Left lung (tissue), 10 donors: Measurements from ENCODE around the gene P2RX2. TPM values are rescaled to one million over a fixed set of nuclear protein-coding genes. Genes with fewer than 3 reads are reported as not detected.

Source experiments
- ATAC-seq: fragments of 200-7000 bp; cut with Tn5 transposase; one replicate; pipeline ENCODE4 v1.9.1; 2020; ENCODE audit warnings: moderate library complexity
- DNase-seq, 4 donors: peaks; one replicate each; pipeline ENCODE4 v3.0.0-alpha.2; 2013 to 2020
- H3K27ac ChIP-seq, 2 donors: fragments of 200-600 bp; sonication (generic) in 1 of 2; one replicate each; pipeline versions ENCODE4 v1.5.0 to v1.8.0; 2020 to 2021
- H3K27me3 ChIP-seq, 2 donors: fragments of 200-600 bp; sonication (generic) in 1 of 2; one replicate each; pipeline versions ENCODE4 v1.5.0 to v1.8.0; 2020 to 2021
- H3K36me3 ChIP-seq, 2 donors: fragments of 200-600 bp; sonication (generic) in 1 of 2; one replicate each; pipeline versions ENCODE4 v1.5.0 to v1.8.0; 2020 to 2021
- H3K4me1 ChIP-seq, 2 donors: fragments of 200-600 bp; one replicate each; pipeline ENCODE4 v1.8.0; 2021
- H3K4me3 ChIP-seq, 2 donors: fragments of 200-600 bp; sonication (generic) in 1 of 2; one replicate each; pipeline versions ENCODE4 v1.5.0 to v1.8.0; 2020 to 2021; ENCODE audit warnings: mild to moderate bottlenecking in 1 of 2
- H3K9me3 ChIP-seq, 2 donors: fragments of 200-600 bp; sonication (generic) in 1 of 2; one replicate each; pipeline versions ENCODE4 v1.5.0 to v1.8.0; 2020 to 2021
- CTCF ChIP-seq, 2 donors: fragments of 200-600 bp; sonication (generic) in 1 of 2; IDR thresholded peaks; one replicate each; pipeline versions ENCODE4 v1.5.0 to v1.8.0; 2021; ENCODE audit warnings: antibody characterized with exemption in 2 of 2
- intact Hi-C, 2 donors: fragments of 100-400 bp; cut with DNase I; formaldehyde crosslinking; loops; one replicate each; pipeline versions ENCODE4 v1.11.2 to v1.14.2; 2022
- polyA plus RNA-seq, 6 donors: library from polyadenylated mRNA; unstranded; fragments of 120-200 nt; gene quantifications; one replicate each; pipeline ENCODE4 v1.2.1, GENCODE V29; 2013; ENCODE audit not compliant: insufficient read length in 6 of 6
- total RNA-seq, 2 donors: library from RNA; stranded (reverse); fragmentation: NEBNext Ultra II Directional; extraction: Animal tissue kit (Norgen Biotek cat#: 25700); gene quantifications; one replicate each; pipeline ENCODE4 v1.2.1, GENCODE V29; 2021
- donor health status: DM: no; HTN: yes; CAD: no.
- donor health status: DM: no; HTN: no; CAD: no.

Gene P2RX2
- total and polyA plus RNA-seq, 8 donors, result 4.2 to 10.9 (median 5.3) TPM; not detected in 2

- Histone ChIP-seq H3K27me3 (peaks cover 29 to 48% of the 10 kb centered on the region in 2 donors), H3K36me3 (peaks cover 0 to 28% of the 10 kb centered on the region in 2 donors), H3K4me3 (no peak overlapping the region), H3K27ac (no peak overlapping the region), H3K4me1 (peaks cover 2 to 4% of the 10 kb centered on the region in 2 donors), H3K9me3 (peaks cover 0 to 5% of the 10 kb centered on the region in 2 donors)
- TF ChIP-seq CTCF (IDR thresholded peaks at IDR 0.05), result no peak
- DNase-seq, result peak in 1 of 4 donors; percentile 60
- intact Hi-C loops, result no loop called here
- ATAC-seq, result no peak
Observed at GRCh38 chr12:132621657-132622435, 3.3 kb downstream of the P2RX2 start.

DNA sequence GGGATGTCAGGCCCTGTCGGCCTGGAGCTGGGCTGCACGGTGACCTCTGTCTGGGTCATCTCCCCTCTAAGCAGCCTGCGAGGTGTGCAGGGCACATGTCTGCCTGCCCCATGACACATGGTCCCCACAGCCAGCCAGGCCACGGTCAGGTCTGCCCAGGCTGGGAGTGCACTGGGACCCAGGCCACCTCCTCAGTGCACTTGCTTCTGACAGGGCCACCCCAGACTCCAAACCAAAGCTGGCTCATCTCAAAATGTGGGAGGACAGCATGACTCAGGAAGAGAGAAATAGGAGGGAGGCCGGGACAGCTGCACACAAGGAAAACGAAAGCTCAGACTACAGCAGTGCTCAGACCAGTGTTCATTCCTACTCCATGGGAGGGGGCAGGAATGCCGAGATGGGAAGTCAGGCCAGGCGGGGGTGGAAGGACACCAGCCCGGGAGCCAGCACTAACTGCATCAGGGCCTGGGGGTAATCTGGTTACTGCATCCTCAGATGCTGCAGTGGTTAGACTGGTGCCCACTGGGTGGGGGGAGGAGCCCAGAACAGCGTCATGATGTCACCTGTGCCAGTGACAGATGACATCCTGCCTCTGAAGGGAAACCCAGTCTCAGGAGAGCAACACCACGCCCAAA, 4.0 kb downstream of the P2RX2 start:
- peaks cover 22 to 41% of the 10 kb centered on the region in 2 donors for H3K27me3 ChIP-seq
- no peak overlapping the region for H3K27ac ChIP-seq
- DNase-seq (peak in 1 of 4 donors; percentile 65), ATAC-seq (peak; percentile 69)
- intact Hi-C loops, result no loop called here
- no peaks in the 10 kb centered on the region for H3K9me3 ChIP-seq
- H3K36me3 ChIP-seq, result peaks cover 0 to 32% of the 10 kb centered on the region in 2 donors
- H3K4me1 ChIP-seq, result peaks cover 2 to 4% of the 10 kb centered on the region in 2 donors
- H3K4me3 ChIP-seq, result no peak overlapping the region
- TF ChIP-seq CTCF (IDR thresholded peaks at IDR 0.05), result no peak

- Histone ChIP-seq H3K27ac (no peak overlapping the region), H3K4me3 (no peak overlapping the region), H3K9me3 (no peaks in the 10 kb centered on the region), H3K4me1 (peaks cover under 1 to 4% of the 10 kb centered on the region in 2 donors), H3K36me3 (peaks cover 0 to 32% of the 10 kb centered on the region in 2 donors), H3K27me3 (peaks cover 17 to 34% of the 10 kb centered on the region in 2 donors)
- DNase-seq, result peak in 2 of 4 donors; percentile 37 to 49
- no peak for TF ChIP-seq CTCF (IDR thresholded peaks at IDR 0.05)
- no peak for ATAC-seq
- intact Hi-C loops, result no loop called here
Observed at GRCh38 chr12:132623072-132623869, 4.7 kb downstream of the P2RX2 start.

- H3K4me1 ChIP-seq, result peaks cover 0 to 4% of the 10 kb centered on the region in 2 donors
- ATAC-seq (no peak), DNase-seq (peak in 1 of 4 donors; percentile 60)
- intact Hi-C loops, result no loop called here
- peaks cover 13 to 25% of the 10 kb centered on the region in 2 donors for H3K27me3 ChIP-seq
- no peak for TF ChIP-seq CTCF (IDR thresholded peaks at IDR 0.05)
- no peak overlapping the region for H3K4me3 ChIP-seq
- no peaks in the 10 kb centered on the region for H3K9me3 ChIP-seq
- H3K36me3 ChIP-seq, result peaks cover 0 to 41% of the 10 kb centered on the region in 2 donors
- no peak overlapping the region for H3K27ac ChIP-seq
Observed at GRCh38 chr12:132624186-132624855, 5.7 kb downstream of the P2RX2 start.
